ENCODE data around the gene ACER2.

DNA sequence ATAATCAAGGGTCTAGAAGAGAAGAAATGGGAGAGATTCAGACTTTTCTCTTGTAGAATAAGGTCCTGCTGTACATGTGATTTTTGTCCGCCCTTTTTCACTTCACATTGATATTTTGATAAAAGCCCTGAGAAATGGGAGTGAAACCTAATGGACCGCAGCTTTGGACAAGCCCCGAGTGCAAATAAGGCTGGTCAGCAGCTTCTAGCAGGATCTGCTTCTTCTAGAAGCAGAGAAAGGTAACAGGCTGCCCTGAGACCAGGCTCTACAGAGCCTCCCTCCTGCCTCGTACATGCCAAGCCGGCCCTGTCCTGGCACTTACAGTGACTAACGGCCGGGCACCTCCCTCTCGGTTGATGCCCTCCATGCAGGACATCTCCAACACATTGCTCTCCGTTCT, 33.4 kb downstream of the ACER2 start:
- TF ChIP-seq, protein P1, sequence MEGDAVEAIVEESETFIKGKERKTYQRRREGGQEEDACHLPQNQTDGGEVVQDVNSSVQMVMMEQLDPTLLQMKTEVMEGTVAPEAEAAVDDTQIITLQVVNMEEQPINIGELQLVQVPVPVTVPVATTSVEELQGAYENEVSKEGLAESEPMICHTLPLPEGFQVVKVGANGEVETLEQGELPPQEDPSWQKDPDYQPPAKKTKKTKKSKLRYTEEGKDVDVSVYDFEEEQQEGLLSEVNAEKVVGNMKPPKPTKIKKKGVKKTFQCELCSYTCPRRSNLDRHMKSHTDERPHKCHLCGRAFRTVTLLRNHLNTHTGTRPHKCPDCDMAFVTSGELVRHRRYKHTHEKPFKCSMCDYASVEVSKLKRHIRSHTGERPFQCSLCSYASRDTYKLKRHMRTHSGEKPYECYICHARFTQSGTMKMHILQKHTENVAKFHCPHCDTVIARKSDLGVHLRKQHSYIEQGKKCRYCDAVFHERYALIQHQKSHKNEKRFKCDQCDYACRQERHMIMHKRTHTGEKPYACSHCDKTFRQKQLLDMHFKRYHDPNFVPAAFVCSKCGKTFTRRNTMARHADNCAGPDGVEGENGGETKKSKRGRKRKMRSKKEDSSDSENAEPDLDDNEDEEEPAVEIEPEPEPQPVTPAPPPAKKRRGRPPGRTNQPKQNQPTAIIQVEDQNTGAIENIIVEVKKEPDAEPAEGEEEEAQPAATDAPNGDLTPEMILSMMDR (conservative IDR thresholded peaks at IDR 0.05 in 1 of 2, IDR thresholded peaks at IDR 0.05 in 1 of 2; ENCODE audit: low read depth in 1 of 2, low read length in 2 of 2): no peak
- no peak for TF ChIP-seq EZH2 (IDR thresholded peaks at IDR 0.05; ENCODE audit: low read length, missing control alignments)

All from fibroblast of lung (primary cell).